Lung (tissue), 12 donors: ENCODE measurements around the gene TP53AIP1. TPM values are rescaled to one million over a fixed set of nuclear protein-coding genes. Genes with fewer than 3 reads are reported as not detected.
A peak's percentile ranks its signal among the peaks of the same experiment; 100 is the strongest.

Experiments
- ATAC-seq: fragments of 200-7000 bp; cut with Tn5 transposase; one replicate; pipeline ENCODE4 v1.9.1; 2020; ENCODE audit warnings: moderate number of reproducible peaks; ENCODE audit not compliant: insufficient read depth, low FRiP score
- DNase-seq, 3 donors: peaks; one replicate each; pipeline ENCODE4 v3.0.0-alpha.2; 2013 to 2017
- H3K27ac ChIP-seq, 2 donors: one replicate each; pipeline ENCODE4 v1.5.1; 2013; ENCODE audit warnings: mild to moderate bottlenecking in 2 of 2, moderate library complexity in 2 of 2, control low read depth in 1 of 2, inconsistent platforms in 1 of 2, low read depth in 1 of 2, low read length in 1 of 2
- H3K27me3 ChIP-seq, 3 donors: one replicate each; pipeline ENCODE4 v1.5.1; 2013; ENCODE audit warnings: low read length in 2 of 3; ENCODE audit not compliant: control insufficient read depth in 3 of 3, insufficient read depth in 3 of 3
- H3K36me3 ChIP-seq, 4 donors: one replicate each; pipeline ENCODE4 v1.5.1; 2013; ENCODE audit warnings: low read length in 4 of 4, mild to moderate bottlenecking in 1 of 4, moderate library complexity in 1 of 4; ENCODE audit not compliant: control insufficient read depth in 4 of 4, insufficient read depth in 4 of 4
- H3K4me1 ChIP-seq, 5 donors: one replicate each; pipeline ENCODE4 v1.5.1; 2013; ENCODE audit warnings: low read length in 5 of 5, mild to moderate bottlenecking in 2 of 5, moderate library complexity in 1 of 5; ENCODE audit not compliant: control insufficient read depth in 5 of 5, insufficient read depth in 5 of 5
- H3K4me3 ChIP-seq: one replicate; pipeline ENCODE4 v1.5.1; 2013; ENCODE audit warnings: mild to moderate bottlenecking, control low read depth, moderate library complexity
- H3K9ac ChIP-seq, 2 donors: one replicate each; pipeline ENCODE4 v1.5.1; 2013; ENCODE audit warnings: low read length in 2 of 2, control low read depth in 1 of 2; ENCODE audit not compliant: insufficient read depth in 1 of 2
- H3K9me3 ChIP-seq, 4 donors: one replicate each; pipeline ENCODE4 v1.5.1; 2013; ENCODE audit warnings: low read length in 3 of 4, mild to moderate bottlenecking in 1 of 4, moderate library complexity in 1 of 4; ENCODE audit not compliant: control insufficient read depth in 4 of 4, insufficient read depth in 3 of 4
- CTCF ChIP-seq: IDR thresholded peaks from 2 replicates; pipeline ENCODE4 v1.5.1; 2012; ENCODE audit warnings: mild to moderate bottlenecking; ENCODE audit errors: control extremely low read depth, extremely low read depth
- WGBS, 2 donors: extraction: QIAGEN DNeasy Blood & Tissue Kit; methylation state at CpG; one replicate each; pipeline ENCODE4 v1.1.7; 2013; 5-methylcytosine and 5-hydroxymethylcytosine counted together
- polyA plus RNA-seq, 2 donors: library from polyadenylated mRNA; stranded (reverse); fragments of 200-250 nt; gene quantifications; one replicate each; pipeline ENCODE4 v1.2.1, GENCODE V29; 2013
- total RNA-seq, 2 donors: library from RNA; depleted of rRNA in 1 of 2; stranded (reverse); fragments of >200 nt in 1 of 2; gene quantifications; one replicate each; pipeline ENCODE4 v1.2.1, GENCODE V29; 2014 to 2021
- donor health status: control.
- donor health status: control.
- donor health status: Bipolar disorder and iron deficiency.
- donor health status: healthy.
- donor health status: DM: yes; HTN: yes; CAD: no.

The TP53AIP1 gene
- total and polyA plus RNA-seq, 4 donors: 0.16 to 1.8 (median 1.0) TPM

- Histone ChIP-seq H3K9me3 (no peaks in the 10 kb centered on the region), H3K27ac (peak overlapping the region; percentile 27 to 63), H3K36me3 (no peaks in the 10 kb centered on the region), H3K4me3 (no peak overlapping the region), H3K9ac (no peak overlapping the region), H3K27me3 (peaks cover 0 to 11% (median 1%) of the 10 kb centered on the region in 3 donors), H3K4me1 (peaks cover 0 to 21% (median 4%) of the 10 kb centered on the region in 5 donors)
- ATAC-seq: no peak
- TF ChIP-seq CTCF: no peak
- DNase-seq: no peak
- WGBS, 2 donors: 68 to 82% methylated on average over 3 of the region's 3 CpGs
Measured at GRCh38 chr11:128894286-128894681, 48.4 kb downstream of the TP53AIP1 start.

GRCh38 chr11:128893578-128894285, 48.9 kb downstream of the TP53AIP1 start:
- 51 to 61% methylated on average over 9 of the region's 9 CpGs for whole genome bisulfite sequencing, 2 donors
- H3K4me3 ChIP-seq: no peak overlapping the region
- DNase-seq (no peak), ATAC-seq (no peak)
- no peaks in the 10 kb centered on the region for H3K36me3 ChIP-seq
- TF ChIP-seq CTCF: no peak
- no peak overlapping the region for H3K9ac ChIP-seq
- no peaks in the 10 kb centered on the region for H3K9me3 ChIP-seq
- H3K27me3 ChIP-seq: peaks cover 0 to 11% (median 4%) of the 10 kb centered on the region in 3 donors
- H3K27ac ChIP-seq: peak overlapping the region; percentile 27 to 63
- peaks cover 0 to 21% (median 4%) of the 10 kb centered on the region in 5 donors for H3K4me1 ChIP-seq

- Histone ChIP-seq H3K9ac (no peak overlapping the region), H3K27me3 (peaks cover 0 to 18% (median 12%) of the 10 kb centered on the region in 3 donors), H3K36me3 (no peaks in the 10 kb centered on the region), H3K27ac (peak overlapping the region; percentile 27 to 64), H3K9me3 (no peaks in the 10 kb centered on the region), H3K4me1 (peaks cover 0 to 21% (median 4%) of the 10 kb centered on the region in 5 donors), H3K4me3 (no peak overlapping the region)
- no peak for DNase-seq
- TF ChIP-seq CTCF: no peak
- 76 to 82% methylated on average over 4 of the region's 4 CpGs for WGBS, 2 donors
- ATAC-seq: no peak
Measured at GRCh38 chr11:128892866-128893565, 49.7 kb downstream of the TP53AIP1 start.
